ENCODE results near the gene GRB2.

DNA sequence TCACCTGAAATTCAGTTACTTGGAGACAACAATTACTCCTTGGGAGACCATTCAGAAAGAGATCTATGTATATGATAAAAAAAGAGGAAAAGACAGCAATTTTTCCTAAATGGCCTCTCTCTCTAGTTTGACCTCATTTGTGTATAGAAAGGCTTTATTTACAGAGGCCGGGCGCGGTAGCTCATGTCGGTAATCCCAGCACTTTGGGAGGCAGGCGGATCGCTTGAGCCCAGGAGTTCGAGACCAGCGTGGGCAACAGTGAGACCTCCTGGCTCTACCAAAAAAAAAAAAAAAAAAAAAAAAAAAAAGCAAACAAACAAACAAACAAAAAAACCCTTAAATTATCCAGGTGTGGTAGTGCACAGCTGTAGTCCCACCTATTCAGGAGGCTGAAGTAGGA, 20.7 kb downstream of the GRB2 start:
- TF ChIP-seq, protein P1, sequence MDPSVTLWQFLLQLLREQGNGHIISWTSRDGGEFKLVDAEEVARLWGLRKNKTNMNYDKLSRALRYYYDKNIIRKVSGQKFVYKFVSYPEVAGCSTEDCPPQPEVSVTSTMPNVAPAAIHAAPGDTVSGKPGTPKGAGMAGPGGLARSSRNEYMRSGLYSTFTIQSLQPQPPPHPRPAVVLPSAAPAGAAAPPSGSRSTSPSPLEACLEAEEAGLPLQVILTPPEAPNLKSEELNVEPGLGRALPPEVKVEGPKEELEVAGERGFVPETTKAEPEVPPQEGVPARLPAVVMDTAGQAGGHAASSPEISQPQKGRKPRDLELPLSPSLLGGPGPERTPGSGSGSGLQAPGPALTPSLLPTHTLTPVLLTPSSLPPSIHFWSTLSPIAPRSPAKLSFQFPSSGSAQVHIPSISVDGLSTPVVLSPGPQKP (IDR thresholded peaks at IDR 0.05; ENCODE audit: low read depth, low read length) = no peak
- no peak for TF ChIP-seq JUN (IDR thresholded peaks at IDR 0.05)
- no peak for TF ChIP-seq NPAS2 (CRISPR knock-in tag; IDR thresholded peaks at IDR 0.05; ENCODE audit: borderline replicate concordance)
- TF ChIP-seq, protein P2, sequence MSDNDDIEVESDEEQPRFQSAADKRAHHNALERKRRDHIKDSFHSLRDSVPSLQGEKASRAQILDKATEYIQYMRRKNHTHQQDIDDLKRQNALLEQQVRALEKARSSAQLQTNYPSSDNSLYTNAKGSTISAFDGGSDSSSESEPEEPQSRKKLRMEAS (IDR thresholded peaks at IDR 0.05) = no peak
- TF ChIP-seq, protein P3, sequence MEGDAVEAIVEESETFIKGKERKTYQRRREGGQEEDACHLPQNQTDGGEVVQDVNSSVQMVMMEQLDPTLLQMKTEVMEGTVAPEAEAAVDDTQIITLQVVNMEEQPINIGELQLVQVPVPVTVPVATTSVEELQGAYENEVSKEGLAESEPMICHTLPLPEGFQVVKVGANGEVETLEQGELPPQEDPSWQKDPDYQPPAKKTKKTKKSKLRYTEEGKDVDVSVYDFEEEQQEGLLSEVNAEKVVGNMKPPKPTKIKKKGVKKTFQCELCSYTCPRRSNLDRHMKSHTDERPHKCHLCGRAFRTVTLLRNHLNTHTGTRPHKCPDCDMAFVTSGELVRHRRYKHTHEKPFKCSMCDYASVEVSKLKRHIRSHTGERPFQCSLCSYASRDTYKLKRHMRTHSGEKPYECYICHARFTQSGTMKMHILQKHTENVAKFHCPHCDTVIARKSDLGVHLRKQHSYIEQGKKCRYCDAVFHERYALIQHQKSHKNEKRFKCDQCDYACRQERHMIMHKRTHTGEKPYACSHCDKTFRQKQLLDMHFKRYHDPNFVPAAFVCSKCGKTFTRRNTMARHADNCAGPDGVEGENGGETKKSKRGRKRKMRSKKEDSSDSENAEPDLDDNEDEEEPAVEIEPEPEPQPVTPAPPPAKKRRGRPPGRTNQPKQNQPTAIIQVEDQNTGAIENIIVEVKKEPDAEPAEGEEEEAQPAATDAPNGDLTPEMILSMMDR (IDR thresholded peaks at IDR 0.05) = no peak
- TF ChIP-seq, protein P4, sequence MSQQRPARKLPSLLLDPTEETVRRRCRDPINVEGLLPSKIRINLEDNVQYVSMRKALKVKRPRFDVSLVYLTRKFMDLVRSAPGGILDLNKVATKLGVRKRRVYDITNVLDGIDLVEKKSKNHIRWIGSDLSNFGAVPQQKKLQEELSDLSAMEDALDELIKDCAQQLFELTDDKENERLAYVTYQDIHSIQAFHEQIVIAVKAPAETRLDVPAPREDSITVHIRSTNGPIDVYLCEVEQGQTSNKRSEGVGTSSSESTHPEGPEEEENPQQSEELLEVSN (IDR thresholded peaks at IDR 0.05; ENCODE audit: borderline replicate concordance, low read depth) = no peak
- no peak for TF ChIP-seq CBX2 (IDR thresholded peaks at IDR 0.05; ENCODE audit: borderline replicate concordance, low read depth)
- no peak for TF ChIP-seq POLR2AphosphoS2 (conservative IDR thresholded peaks at IDR 0.05; ENCODE audit: low read length)
- no peak for TF ChIP-seq EHMT2 (IDR thresholded peaks at IDR 0.05; ENCODE audit: low read depth)
- TF ChIP-seq RAD21 (conservative IDR thresholded peaks at IDR 0.05 in 1 of 2, IDR thresholded peaks at IDR 0.05 in 1 of 2) = no peak
- TF ChIP-seq ZFP36 (IDR thresholded peaks at IDR 0.05; ENCODE audit: borderline replicate concordance, partially characterized antibody) = no peak
- TF ChIP-seq CEBPB (IDR thresholded peaks at IDR 0.05) = no peak
- no peak for TF ChIP-seq RFX5 (IDR thresholded peaks at IDR 0.05)
- TF ChIP-seq POLR2A (IDR thresholded peaks at IDR 0.05; ENCODE audit: low read length) = no peak
